Hippocampal formation (tissue), 2 donors: ENCODE data around the gene SLC9C1.
"Not testable (repeated sequence)": the region's sequence is repeated elsewhere in the genome, so short reads cannot be mapped to it uniquely, and the experiment has no call there.

ENCODE experiments used
- DNase-seq, 2 donors: peaks; one replicate each; lab custom pipeline; 2025; lab: John Stamatoyannopoulos, UW

Gene SLC9C1

GRCh38 chr3:112197131-112197530 lies 96.9 kb downstream of the SLC9C1 start:
- no peak for DNase-seq

DNA sequence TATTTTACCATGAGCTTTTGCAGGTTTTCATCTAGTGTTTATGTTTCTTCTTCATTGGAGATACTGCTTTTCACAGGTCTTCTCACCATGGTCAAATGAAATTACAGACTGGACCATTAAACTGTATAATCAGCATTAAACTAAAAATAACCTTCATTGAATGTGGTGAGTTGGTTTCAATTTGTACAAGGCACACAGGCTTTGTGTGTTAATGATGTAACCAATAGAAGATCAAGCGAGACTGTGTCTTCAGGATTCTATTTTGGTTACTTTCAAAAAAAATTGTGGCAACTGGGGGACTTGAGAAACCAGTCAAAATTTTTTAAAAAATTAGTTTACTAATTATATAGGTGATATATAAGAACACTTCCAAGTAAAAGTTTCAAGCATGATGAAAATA lies 106.7 kb downstream of the SLC9C1 start:
- no peak for DNase-seq

DNA sequence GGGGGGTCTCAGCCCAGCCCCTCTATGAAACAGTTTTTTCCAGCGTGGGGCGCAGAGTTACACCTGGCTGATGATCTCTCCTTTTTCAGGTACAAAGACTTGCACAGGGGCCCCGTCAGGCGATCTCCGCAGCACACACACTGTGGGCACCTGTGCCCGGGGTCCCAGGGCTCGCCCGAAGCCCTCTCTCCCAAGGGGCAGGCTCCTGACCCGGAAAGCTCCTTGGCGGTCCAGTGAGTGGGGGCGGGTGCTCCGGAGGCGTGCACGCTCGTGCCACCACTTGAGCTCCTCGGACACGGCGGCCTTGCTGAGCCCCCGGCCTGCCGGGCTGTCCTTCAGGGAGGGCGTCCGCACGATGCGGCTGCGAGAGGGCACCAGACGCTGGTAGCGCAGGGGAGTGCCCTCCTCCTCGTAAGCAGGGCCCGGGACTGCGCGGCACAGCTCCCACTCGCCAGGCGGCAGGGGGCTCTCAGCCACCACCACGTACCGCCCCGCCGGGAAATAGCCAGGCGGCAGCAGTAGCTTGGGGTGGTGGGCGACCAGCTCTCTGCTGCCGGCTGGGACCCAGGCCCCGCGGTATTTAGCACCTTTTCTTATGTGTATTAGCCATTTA lies 108.5 kb downstream of the SLC9C1 start:
- not testable (repeated sequence) for DNase-seq

DNA sequence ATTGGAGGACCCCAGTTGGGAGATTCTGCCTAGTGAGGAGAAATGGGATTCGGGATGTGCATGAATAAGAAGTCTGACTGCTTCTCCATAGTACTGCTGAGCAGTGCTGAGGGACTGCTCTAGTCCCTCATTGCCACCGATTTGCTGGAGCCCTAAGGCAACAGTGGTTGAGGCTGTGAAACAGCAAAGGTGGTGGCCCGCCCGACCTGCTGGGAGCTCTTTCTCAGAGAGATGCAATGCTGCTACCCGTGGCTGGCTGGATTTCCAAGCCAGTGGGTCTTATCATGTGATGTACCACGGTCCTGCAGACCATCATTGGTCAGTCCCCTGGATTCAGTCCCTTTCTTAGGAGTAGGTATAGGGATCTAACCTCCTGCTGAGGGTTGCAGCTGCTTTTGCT lies 118.4 kb downstream of the SLC9C1 start:
- DNase-seq = no peak

- no peak for DNase-seq
These were observed 119.0 kb downstream of the SLC9C1 start for GRCh38 chr3:112175037-112175436.

GRCh38 chr3:112171144-112171543 lies 122.9 kb downstream of the SLC9C1 start:
- DNase-seq = no peak

GRCh38 chr3:112170046-112170445 lies 124.0 kb downstream of the SLC9C1 start:
- DNase-seq = no peak

DNA sequence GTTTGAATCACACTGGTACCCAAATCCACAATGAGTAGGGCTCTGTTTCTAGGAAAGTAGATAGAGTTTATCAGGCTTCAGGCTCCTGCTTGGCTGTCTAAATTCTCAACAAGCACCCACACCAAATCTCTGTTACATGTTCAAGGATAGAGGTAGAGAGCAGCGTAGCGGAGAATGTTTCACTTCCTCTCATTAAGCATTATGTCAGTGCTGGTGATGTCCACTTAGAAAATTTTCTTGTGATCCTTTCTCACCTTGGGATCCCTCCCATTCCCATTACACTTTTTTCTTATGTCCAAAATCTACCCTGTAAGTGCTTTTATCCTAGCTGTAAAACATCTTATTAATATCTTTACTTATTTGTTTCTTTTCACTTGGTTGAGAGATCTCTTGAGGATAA lies 126.3 kb downstream of the SLC9C1 start:
- no peak for DNase-seq

DNA sequence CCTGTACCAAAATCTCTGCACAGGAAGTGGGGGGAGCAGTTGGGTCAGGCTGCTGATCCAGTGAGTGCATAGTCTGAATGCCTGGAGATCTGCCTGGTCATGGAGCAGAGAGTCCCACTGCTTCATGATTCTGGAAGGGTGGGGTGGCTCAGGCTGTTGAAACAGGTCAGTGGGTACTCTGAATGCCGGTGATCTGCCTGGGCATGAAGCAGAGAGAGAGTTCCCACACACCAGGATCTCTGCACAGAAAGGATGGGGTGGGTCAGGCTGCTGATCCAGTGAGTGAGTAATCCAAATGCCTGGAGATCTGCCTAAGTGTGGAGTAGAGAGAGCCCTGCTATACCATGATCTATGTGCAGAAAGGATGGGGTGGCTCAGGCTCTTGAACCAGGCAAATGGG lies 144.9 kb downstream of the SLC9C1 start:
- DNase-seq = no peak

- DNase-seq = no peak
These were observed 150.3 kb downstream of the SLC9C1 start for GRCh38 chr3:112143689-112144088.

GRCh38 chr3:112143251-112143650 lies 150.8 kb downstream of the SLC9C1 start:
- no peak for DNase-seq

GRCh38 chr3:112141293-112141692 lies 152.7 kb downstream of the SLC9C1 start:
- no peak for DNase-seq

DNA sequence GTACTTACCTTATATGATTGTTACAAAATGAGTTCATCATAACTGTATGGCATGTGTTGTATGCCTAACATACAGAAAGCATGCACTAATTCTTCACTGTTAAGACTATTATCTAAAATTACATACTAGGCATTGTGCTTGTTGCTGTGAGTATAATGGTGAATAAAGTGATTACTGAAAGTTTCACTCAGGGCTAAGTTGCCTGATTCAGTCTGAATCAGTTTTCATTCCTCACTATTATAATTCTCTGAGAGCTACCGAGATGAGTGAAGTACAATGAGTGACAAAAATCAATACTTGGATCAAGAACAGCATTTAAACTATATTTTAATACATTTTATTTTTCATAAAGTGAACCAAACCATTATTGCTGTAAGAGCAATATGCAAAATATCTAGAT lies 153.4 kb downstream of the SLC9C1 start:
- DNase-seq = no peak

DNA sequence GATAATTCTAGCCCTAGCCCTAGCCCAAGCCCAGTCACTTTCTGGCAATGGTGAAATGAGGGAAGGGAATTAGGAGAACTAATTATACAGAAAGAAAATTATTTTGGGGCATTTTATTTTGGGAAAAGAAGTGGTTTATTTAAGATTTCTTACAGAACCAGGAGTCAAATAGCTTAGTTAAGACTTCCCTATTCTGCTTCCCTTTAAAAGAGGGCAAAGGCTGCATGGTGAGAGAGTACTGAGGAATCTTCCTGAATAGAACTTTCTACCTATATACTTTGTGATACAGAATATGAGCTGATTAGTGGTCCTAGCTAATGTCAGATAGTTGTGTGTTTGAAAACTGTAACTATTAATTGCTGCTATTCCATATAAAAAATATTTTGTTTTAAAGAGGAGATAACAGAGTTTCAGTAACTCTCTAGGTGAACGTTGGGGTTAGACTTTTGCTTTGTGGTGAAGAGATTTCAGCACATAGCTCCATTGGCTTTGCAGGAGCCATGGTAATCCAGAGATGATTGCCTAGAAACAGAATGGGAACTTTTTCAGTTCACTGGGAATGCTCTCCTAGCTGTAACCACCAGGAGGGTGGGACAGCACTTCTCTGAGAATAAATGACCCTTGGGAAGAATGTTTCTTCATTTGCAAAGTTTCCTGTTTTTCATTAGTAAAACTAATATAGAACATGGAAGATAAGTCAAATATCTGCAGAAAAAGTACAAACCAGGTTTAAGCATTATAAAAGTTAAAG lies 155.6 kb downstream of the SLC9C1 start:
- no peak for DNase-seq

DNA sequence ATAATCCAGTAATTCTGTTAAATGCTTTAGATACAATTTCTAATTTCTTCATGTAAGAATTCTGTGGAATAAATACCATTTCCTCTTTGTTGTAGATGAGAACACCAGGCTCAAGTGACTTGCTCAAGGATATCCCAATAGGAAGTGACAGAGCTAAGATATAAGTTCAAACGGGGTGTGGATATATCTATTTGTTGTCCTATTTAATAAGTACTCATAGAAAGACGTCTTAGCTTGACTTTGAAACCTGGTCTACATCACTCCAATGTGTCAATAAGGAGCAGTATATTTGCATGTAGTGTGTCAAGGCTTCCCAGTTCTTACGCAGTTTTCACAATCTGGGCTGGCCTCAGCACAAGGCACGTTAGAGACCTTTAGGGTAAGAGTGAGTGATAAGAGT lies 156.2 kb downstream of the SLC9C1 start:
- DNase-seq = no peak

- peak; percentile 58 to 85 for DNase-seq
These were observed 156.9 kb downstream of the SLC9C1 start for GRCh38 chr3:112136959-112137693.

GRCh38 chr3:112136046-112136445 lies 158.0 kb downstream of the SLC9C1 start:
- no peak for DNase-seq

- no peak for DNase-seq
These were observed 159.5 kb downstream of the SLC9C1 start for GRCh38 chr3:112134335-112135124.

DNA sequence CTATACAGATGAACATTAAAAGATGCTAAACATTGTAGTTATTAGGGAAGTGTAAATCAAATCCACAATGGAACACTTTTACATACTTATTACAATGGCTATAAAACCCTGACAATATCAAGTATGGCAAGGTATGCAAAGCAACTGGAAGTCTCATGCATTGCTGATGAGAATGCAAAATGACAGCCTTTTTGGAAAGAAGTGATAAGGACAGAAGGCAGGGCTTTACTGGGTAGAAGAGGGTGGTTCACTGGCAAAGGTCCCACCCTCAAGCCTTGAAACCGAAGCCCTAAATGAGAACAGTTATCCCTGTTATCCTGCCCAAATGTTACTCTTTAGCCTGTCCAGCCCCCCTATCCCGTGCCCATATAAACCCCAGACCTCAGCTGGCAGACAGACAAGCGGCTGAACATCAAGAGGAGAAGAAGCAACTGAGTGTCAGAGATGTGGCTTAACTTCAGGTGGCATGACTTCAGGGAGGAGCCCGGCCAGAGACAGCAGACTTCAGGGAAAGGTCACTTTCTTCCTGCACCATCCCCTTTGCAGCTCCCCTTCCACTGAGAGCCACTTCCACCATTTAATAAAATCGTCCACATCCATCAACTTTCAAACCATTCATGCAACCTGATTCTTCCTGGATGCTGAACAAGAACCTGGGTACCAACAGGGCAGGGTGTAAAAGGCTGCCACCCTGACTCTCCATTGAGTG lies 160.2 kb downstream of the SLC9C1 start:
- no peak for DNase-seq

DNA sequence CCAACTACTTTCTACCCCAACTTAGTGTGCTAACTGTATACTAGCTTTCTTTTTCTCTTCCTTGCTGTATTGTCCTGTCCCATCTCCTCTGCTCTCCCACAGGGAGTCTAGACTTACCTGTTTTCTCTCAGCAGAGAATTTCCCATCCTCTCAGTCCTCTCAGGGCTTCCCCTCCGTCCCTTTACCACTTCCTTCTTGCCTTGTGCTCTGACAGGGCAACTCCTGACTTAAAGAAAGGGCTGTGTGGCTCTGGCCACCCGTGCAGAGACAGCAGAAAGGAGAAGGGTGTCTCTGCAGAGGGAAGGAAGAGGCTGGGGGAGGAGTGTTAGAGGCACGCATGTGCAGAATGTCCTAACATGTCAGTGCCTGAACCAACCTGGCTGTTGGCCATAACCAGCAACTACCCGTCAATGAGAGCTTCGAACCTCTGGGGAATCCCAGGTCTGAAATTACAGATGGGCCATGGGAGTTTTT lies 161.0 kb downstream of the SLC9C1 start, which contains the start of gene GCSAM:
Gene GCSAM (minus strand): TSS at position 274 of the 474 bp plus-strand sequence. CDS start 128 bp downstream, at position 146.
- peak; percentile 18 to 37 for DNase-seq

DNA sequence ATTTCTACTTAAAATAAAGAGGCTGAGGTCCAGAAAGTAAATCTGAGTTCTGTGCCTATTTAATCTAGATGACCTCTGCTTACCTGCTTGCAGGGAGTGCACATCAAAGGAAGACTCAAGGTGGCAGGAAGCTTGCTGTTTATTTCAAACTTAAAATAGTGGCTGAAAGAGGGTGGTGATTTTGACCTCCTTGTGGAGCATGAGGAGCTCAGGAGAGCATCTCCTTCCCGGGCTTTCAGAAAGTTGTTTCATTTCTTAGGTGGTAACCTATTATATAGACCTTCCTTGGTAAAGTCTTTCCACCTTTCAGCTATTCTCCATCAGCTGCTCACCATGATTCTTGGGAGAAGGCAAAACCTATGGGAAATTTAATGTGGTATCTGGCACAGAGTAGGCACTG lies 161.5 kb downstream of the SLC9C1 start:
- no peak for DNase-seq
